Measurements from ENCODE around the gene PAXIP1. TPM values are rescaled to one million over a fixed set of nuclear protein-coding genes. Genes with fewer than 3 reads are reported as not detected.

Gene PAXIP1
- total RNA-seq, 1 experiment from 2014 or later = 33.8 TPM

GRCh38 chr7:154916856-154917807 is 85.8 kb downstream of the PAXIP1 start:
- no peak for DNase-seq (ENCODE audit: low spot score)
- in situ Hi-C loops (cut with HindIII; ENCODE audit: low sequenced_read_pairs) = no loop called here

GRCh38 chr7:154916381-154916780 is 86.5 kb downstream of the PAXIP1 start:
- in situ Hi-C loops (cut with HindIII; ENCODE audit: low sequenced_read_pairs) = no loop called here
- peak; percentile 85 for DNase-seq (ENCODE audit: low spot score)

GRCh38 chr7:154915600-154915999 is 87.3 kb downstream of the PAXIP1 start:
- in situ Hi-C loops (cut with HindIII; ENCODE audit: low sequenced_read_pairs) = no loop called here
- DNase-seq (ENCODE audit: low spot score) = no peak

- no peak for DNase-seq (ENCODE audit: low spot score)
- in situ Hi-C loops (cut with HindIII; ENCODE audit: low sequenced_read_pairs) = no loop called here
These were observed 87.9 kb downstream of the PAXIP1 start for GRCh38 chr7:154914996-154915380.

GRCh38 chr7:154914308-154914995 is 88.5 kb downstream of the PAXIP1 start:
- DNase-seq (ENCODE audit: low spot score) = no peak
- in situ Hi-C loops (cut with HindIII; ENCODE audit: low sequenced_read_pairs) = no loop called here

GRCh38 chr7:154913638-154914307 is 89.2 kb downstream of the PAXIP1 start:
- in situ Hi-C loops (cut with HindIII; ENCODE audit: low sequenced_read_pairs) = no loop called here
- DNase-seq (ENCODE audit: low spot score) = peak; percentile 86

GRCh38 chr7:154912871-154913637 is 89.9 kb downstream of the PAXIP1 start:
- peak; percentile 74 for DNase-seq (ENCODE audit: low spot score)
- in situ Hi-C loops (cut with HindIII; ENCODE audit: low sequenced_read_pairs) = no loop called here

GRCh38 chr7:154911862-154912455 is 91.0 kb downstream of the PAXIP1 start:
- in situ Hi-C loops (cut with HindIII; ENCODE audit: low sequenced_read_pairs) = no loop called here
- no peak for DNase-seq (ENCODE audit: low spot score)

- in situ Hi-C loops (cut with HindIII; ENCODE audit: low sequenced_read_pairs) = no loop called here
- no peak for DNase-seq (ENCODE audit: low spot score)
These were observed 91.5 kb downstream of the PAXIP1 start for GRCh38 chr7:154911411-154911810.

- no peak for DNase-seq (ENCODE audit: low spot score)
- in situ Hi-C loops (cut with HindIII; ENCODE audit: low sequenced_read_pairs) = no loop called here
These were observed 91.9 kb downstream of the PAXIP1 start for GRCh38 chr7:154910977-154911376.

- DNase-seq (ENCODE audit: low spot score) = no peak
- in situ Hi-C loops (cut with HindIII; ENCODE audit: low sequenced_read_pairs) = no loop called here
These were observed 92.8 kb downstream of the PAXIP1 start for GRCh38 chr7:154910125-154910524.

- in situ Hi-C loops (cut with HindIII; ENCODE audit: low sequenced_read_pairs) = no loop called here
- no peak for DNase-seq (ENCODE audit: low spot score)
These were observed 93.5 kb downstream of the PAXIP1 start for GRCh38 chr7:154909241-154910105.

GRCh38 chr7:154907651-154908620 is 95.0 kb downstream of the PAXIP1 start:
- in situ Hi-C loops (cut with HindIII; ENCODE audit: low sequenced_read_pairs) = no loop called here
- DNase-seq (ENCODE audit: low spot score) = no peak

- in situ Hi-C loops (cut with HindIII; ENCODE audit: low sequenced_read_pairs) = no loop called here
- DNase-seq (ENCODE audit: low spot score) = no peak
These were observed 96.1 kb downstream of the PAXIP1 start for GRCh38 chr7:154906736-154907355.

- in situ Hi-C loops (cut with HindIII; ENCODE audit: low sequenced_read_pairs) = no loop called here
- DNase-seq (ENCODE audit: low spot score) = no peak
These were observed 96.7 kb downstream of the PAXIP1 start for GRCh38 chr7:154906201-154906600.

GRCh38 chr7:154905615-154906014 is 97.3 kb downstream of the PAXIP1 start:
- no peak for DNase-seq (ENCODE audit: low spot score)
- in situ Hi-C loops (cut with HindIII; ENCODE audit: low sequenced_read_pairs) = no loop called here

Data from G401 (cell line).